ENCODE measurements around the gene DAZL.

Gene DAZL

DNA sequence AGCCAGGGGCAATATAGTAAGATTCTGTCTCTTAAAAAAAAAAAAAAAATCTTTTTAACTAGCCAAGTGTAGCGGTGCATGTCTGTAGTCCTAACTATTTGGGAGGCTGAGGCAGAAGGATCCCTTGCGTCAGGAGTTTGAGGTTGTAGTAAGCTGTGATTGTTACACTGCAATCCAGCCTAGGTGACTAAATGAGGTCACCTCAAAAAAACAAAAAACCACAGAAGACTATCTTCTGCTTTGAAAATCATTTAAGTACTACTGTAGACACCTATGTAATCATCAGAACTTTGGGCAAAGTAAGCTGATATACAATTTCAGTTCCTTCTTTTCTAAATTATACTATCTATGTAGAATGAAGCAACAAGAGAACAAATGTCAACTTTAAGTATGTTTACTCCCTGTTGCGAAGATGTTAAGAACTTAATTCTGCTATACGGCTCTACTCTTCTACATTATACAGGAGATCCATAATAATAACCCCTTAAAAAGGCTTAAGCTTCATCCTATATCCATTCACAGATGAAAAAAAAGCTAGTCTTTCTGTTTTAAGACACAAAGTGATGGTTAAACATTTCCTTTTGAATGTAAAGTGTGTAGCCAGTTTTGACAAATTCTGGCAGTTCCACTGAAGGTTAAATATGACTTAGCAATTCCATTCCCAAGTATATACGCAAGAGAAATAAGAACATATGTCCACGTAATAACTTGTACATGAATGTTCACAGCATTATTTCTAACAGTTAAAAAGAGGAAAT, 15.2 kb downstream of the DAZL start:
- no peak for DNase-seq

- DNase-seq = no peak
Measured at GRCh38 chr3:16589120-16589519, 16.1 kb downstream of the DAZL start.

GRCh38 chr3:16587681-16588060, 17.6 kb downstream of the DAZL start:
- DNase-seq = no peak

- no peak for DNase-seq
Measured at GRCh38 chr3:16587047-16587680, 18.1 kb downstream of the DAZL start.

- DNase-seq = no peak
Measured at GRCh38 chr3:16584880-16585279, 20.3 kb downstream of the DAZL start.

- DNase-seq = no peak
Measured at GRCh38 chr3:16583551-16583950, 21.7 kb downstream of the DAZL start.

- DNase-seq = peak; percentile 15 to 54
Measured at GRCh38 chr3:16570113-16570512, 35.1 kb downstream of the DAZL start.

GRCh38 chr3:16568532-16568931, 36.7 kb downstream of the DAZL start:
- DNase-seq = no peak

DNA sequence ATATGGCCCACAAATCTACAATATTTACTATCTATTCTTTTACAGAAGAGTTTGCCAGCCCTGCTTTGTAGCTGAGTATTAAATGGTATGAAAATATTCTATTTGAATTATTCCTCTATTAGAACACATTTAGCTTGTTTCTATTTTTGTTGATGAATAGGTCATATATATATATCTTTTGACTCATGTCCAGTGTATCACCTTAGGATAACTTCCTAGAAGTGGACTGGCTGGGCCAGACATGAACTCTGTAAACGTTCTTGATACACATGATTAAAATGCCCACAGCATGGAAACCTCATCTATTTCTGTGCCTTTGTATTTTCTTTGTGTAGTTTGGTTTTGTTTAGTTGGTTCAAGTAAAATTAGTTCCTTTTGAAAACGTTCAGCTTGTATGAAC, 37.1 kb downstream of the DAZL start:
- DNase-seq = no peak

DNA sequence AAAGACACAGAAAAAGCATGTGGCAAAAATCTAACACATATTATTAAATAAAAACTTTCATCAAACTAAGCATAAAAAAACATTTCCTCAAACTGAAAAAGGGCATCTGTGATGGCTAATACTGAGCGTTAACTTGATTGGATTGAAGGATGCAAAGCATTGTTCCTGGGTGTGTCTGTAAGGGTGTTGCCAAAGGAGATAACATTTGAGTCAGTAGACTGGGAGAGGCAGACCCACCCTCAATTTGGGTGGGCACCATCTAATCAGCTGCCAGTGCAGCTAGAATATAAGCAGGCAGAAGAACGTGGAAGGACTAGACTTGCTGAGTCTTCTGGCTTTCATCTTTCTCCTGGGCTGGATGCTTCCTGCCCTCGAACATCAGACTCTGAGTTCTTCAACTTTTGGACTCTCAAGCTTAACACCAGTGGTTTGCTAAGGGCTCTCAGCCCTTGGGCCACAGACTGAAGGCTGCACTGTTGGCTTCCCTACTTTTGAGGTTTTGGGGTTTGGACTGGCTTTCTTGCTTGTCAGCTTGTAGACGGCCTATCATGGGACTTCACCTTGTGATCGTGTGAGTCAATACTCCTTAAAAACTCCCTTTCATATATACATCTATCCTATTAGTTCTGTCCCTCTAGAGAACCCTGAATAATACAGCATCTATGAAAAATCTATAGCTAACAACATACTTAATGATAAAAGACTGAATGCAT, 45.4 kb downstream of the DAZL start:
- no peak for DNase-seq

GRCh38 chr3:16554126-16554525, 51.1 kb downstream of the DAZL start:
- DNase-seq = peak in 1 of 2 experiments; percentile 21

GRCh38 chr3:16552757-16553156, 52.5 kb downstream of the DAZL start:
- no peak for DNase-seq

GRCh38 chr3:16551342-16551976, 53.8 kb downstream of the DAZL start:
- no peak for DNase-seq

DNA sequence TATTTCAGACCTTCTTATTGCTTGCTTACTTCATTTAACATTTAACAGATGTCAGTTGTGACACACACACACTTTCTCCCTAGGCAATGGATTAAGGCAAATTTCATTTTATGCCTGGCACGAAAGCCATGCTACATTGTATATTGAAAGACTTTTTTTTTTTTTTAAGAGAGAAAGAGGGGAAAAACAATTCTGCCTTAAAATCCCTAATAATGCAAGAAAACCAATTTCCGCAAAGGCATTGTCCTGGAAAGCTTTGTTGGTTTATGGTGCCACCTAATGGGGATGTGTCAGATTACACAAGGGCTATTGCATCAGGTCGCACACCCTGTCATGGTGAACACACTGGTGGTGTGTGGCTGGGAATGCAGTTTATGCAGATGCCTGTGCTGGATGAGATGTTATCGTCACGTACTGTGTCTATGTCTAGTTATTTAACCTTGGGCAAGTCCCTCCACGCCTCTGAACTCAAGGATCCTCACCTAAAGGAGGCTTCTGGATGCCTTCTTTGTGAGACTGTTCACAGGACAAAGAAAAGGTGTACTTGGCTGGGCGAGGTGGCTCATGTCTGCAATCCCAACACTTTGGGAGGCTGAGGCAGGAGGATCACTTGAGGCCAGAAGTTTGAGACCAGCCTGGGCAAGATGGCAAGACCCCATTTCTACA, 54.4 kb downstream of the DAZL start:
- peak; percentile 83 to 89 for DNase-seq

GRCh38 chr3:16550305-16550675, 54.9 kb downstream of the DAZL start:
- peak; percentile 46 to 74 for DNase-seq

DNA sequence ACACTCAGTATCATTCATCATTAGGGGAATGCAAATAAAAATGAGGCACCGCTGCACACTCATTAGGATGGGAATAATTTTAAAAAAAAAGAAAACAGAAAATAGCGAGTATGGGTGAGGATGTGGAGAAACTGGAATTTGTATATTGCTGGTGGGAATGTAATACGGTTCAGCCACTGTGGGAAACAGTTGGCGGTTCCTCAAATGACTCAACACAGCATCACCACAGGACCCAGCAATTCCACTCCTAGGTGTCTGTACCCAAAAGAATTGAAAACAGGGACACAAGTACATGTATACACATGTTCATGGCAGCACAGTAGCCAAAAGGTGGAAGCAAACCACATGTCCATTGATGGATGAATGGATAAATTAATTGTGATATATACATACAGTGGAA, 56.5 kb downstream of the DAZL start:
- DNase-seq = no peak

DNA sequence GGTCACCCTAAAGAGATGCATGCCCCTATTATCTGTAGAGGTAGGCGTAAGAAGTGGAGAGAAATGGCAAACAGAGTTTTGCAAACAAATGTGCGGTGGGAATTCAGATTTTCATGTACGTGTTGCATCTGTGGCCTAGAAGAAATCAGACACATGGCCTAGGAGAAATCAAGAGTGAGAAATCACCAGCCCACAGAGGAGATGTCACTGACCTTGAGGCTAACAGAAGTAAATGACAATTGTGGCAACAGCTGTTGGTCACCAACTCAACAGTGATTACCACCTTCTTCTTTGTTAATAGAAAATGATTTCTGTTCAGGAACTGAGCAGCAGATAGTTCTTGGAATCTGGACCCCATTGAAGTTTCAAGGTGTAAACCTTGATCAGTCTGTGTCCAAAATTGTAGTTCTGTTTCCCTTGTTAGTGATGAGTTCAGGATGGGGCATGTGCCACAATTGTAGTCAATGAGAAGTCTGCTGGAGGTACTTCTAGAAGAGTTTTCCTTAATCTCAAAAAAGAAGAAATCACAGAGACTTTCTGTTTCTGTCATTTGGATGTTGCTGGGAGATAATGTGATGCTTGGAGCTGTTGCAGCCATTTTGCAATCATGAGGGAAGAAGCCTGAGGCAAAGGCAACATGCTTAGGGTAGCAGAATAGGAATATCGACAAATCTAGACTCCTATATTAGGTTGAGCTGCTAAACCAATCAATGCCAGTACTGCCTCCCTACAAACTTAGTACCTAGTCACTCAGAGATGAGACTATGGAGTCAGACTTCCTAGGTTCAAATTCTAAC, 57.5 kb downstream of the DAZL start:
- no peak for DNase-seq

GRCh38 chr3:16546186-16547010, 58.8 kb downstream of the DAZL start:
- no peak for DNase-seq

GRCh38 chr3:16545413-16546185, 59.6 kb downstream of the DAZL start:
- no peak for DNase-seq

GRCh38 chr3:16543242-16543864, 61.9 kb downstream of the DAZL start:
- no peak for DNase-seq
